Measurements from ENCODE around the gene PPM1E. TPM values are rescaled to one million over a fixed set of nuclear protein-coding genes. Genes with fewer than 3 reads are reported as not detected.
A peak's percentile ranks its signal among the peaks of the same experiment; 100 is the strongest.

The PPM1E gene
- total RNA-seq, 2 experiments from 2014 or later = not detected

- H3K4me3 Mint-ChIP-seq = no peak overlapping the region
- ATAC-seq (ENCODE audit: poor library complexity) (no peak), DNase-seq (no peak)
- no peaks in the 10 kb centered on the region for H3K9me3 Mint-ChIP-seq
- H3K27me3 ChIP-seq (ENCODE audit: control insufficient read depth in 1 of 2, insufficient read depth in 2 of 2, low read length in 2 of 2) = no peaks in the 10 kb centered on the region
- H3K27ac ChIP-seq (ENCODE audit: low read depth in 1 of 2, low read length in 2 of 2) = no peak overlapping the region
- H3K36me3 Mint-ChIP-seq (ENCODE audit: low read depth) = peaks cover 65% of the 10 kb centered on the region
- H3K36me3 ChIP-seq (ENCODE audit: insufficient read depth, low read length) = peaks cover 14% of the 10 kb centered on the region
- CTCF ChIA-PET = no interaction called here
- POLR2A ChIA-PET = no interaction called here
- no peak overlapping the region for H3K4me3 ChIP-seq (ENCODE audit: low read length)
- H3K9me3 ChIP-seq (ENCODE audit: control insufficient read depth in 1 of 2, insufficient read depth in 1 of 2, low read length in 2 of 2) = peaks cover 0 to 4% of the 10 kb centered on the region in 2 experiments
- intact Hi-C loops (cut with DNase I, micrococcal nuclease) = no loop called here
- no peaks in the 10 kb centered on the region for H3K4me1 Mint-ChIP-seq (ENCODE audit: low read depth)
- H3K4me1 ChIP-seq (ENCODE audit: insufficient read depth, low read length) = no peaks in the 10 kb centered on the region
- no peaks in the 10 kb centered on the region for H3K27me3 Mint-ChIP-seq
- no peak for TF ChIP-seq CTCF (IDR thresholded peaks at IDR 0.05)
- H3K27ac Mint-ChIP-seq = no peak overlapping the region
These were observed 269.3 kb downstream of the PPM1E start for GRCh38 chr17:59024916-59025315.

- Mint-ChIP-seq H3K4me1 (ENCODE audit: low read depth) (no peaks in the 10 kb centered on the region), H3K9me3 (no peaks in the 10 kb centered on the region), H3K27ac (no peak overlapping the region), H3K27me3 (no peaks in the 10 kb centered on the region), H3K4me3 (no peak overlapping the region), H3K36me3 (ENCODE audit: low read depth) (peaks cover 65% of the 10 kb centered on the region)
- no peak overlapping the region for H3K4me3 ChIP-seq (ENCODE audit: low read length)
- peaks cover 13% of the 10 kb centered on the region for H3K36me3 ChIP-seq (ENCODE audit: insufficient read depth, low read length)
- DNase-seq (no peak), ATAC-seq (ENCODE audit: poor library complexity) (no peak)
- no peaks in the 10 kb centered on the region for H3K4me1 ChIP-seq (ENCODE audit: insufficient read depth, low read length)
- H3K27ac ChIP-seq (ENCODE audit: low read depth in 1 of 2, low read length in 2 of 2) = no peak overlapping the region
- intact Hi-C loops (cut with DNase I, micrococcal nuclease) = no loop called here
- H3K9me3 ChIP-seq (ENCODE audit: control insufficient read depth in 1 of 2, insufficient read depth in 1 of 2, low read length in 2 of 2) = no peaks in the 10 kb centered on the region
- ChIA-PET CTCF (no interaction called here), POLR2A (no interaction called here)
- H3K27me3 ChIP-seq (ENCODE audit: control insufficient read depth in 1 of 2, insufficient read depth in 2 of 2, low read length in 2 of 2) = no peaks in the 10 kb centered on the region
- no peak for TF ChIP-seq CTCF (IDR thresholded peaks at IDR 0.05)
These were observed 270.7 kb downstream of the PPM1E start for GRCh38 chr17:59026176-59026939.

- no peak for ATAC-seq (ENCODE audit: poor library complexity)
- Histone ChIP-seq H3K36me3 (ENCODE audit: insufficient read depth, low read length) (peaks cover 19% of the 10 kb centered on the region), H3K27ac (ENCODE audit: low read depth in 1 of 2, low read length in 2 of 2) (no peak overlapping the region), H3K4me1 (ENCODE audit: insufficient read depth, low read length) (no peaks in the 10 kb centered on the region), H3K27me3 (ENCODE audit: control insufficient read depth in 1 of 2, insufficient read depth in 2 of 2, low read length in 2 of 2) (no peaks in the 10 kb centered on the region), H3K4me3 (ENCODE audit: low read length) (no peak overlapping the region), H3K9me3 (ENCODE audit: control insufficient read depth in 1 of 2, insufficient read depth in 1 of 2, low read length in 2 of 2) (no peaks in the 10 kb centered on the region)
- Mint-ChIP-seq H3K4me1 (ENCODE audit: low read depth) (no peaks in the 10 kb centered on the region), H3K4me3 (no peak overlapping the region), H3K27me3 (no peaks in the 10 kb centered on the region), H3K27ac (peak overlapping the region; percentile 2), H3K36me3 (ENCODE audit: low read depth) (peaks cover 73% of the 10 kb centered on the region), H3K9me3 (no peaks in the 10 kb centered on the region)
- CTCF ChIA-PET = no interaction called here
- intact Hi-C loops (cut with DNase I, micrococcal nuclease) = no loop called here
- TF ChIP-seq CTCF (IDR thresholded peaks at IDR 0.05) = no peak
- POLR2A ChIA-PET = no interaction called here
- DNase-seq = no peak
These were observed 272.1 kb downstream of the PPM1E start for GRCh38 chr17:59027750-59028149.

Data from CD4-positive, alpha-beta T cell (primary cell).